NCI-H526 (cell line): ENCODE data around the gene ZNF678.

Source experiments
- DNase-seq, 2 experiments: peaks; one replicate each; lab custom pipeline; 2025; lab: John Stamatoyannopoulos, UW

The ZNF678 gene

DNA sequence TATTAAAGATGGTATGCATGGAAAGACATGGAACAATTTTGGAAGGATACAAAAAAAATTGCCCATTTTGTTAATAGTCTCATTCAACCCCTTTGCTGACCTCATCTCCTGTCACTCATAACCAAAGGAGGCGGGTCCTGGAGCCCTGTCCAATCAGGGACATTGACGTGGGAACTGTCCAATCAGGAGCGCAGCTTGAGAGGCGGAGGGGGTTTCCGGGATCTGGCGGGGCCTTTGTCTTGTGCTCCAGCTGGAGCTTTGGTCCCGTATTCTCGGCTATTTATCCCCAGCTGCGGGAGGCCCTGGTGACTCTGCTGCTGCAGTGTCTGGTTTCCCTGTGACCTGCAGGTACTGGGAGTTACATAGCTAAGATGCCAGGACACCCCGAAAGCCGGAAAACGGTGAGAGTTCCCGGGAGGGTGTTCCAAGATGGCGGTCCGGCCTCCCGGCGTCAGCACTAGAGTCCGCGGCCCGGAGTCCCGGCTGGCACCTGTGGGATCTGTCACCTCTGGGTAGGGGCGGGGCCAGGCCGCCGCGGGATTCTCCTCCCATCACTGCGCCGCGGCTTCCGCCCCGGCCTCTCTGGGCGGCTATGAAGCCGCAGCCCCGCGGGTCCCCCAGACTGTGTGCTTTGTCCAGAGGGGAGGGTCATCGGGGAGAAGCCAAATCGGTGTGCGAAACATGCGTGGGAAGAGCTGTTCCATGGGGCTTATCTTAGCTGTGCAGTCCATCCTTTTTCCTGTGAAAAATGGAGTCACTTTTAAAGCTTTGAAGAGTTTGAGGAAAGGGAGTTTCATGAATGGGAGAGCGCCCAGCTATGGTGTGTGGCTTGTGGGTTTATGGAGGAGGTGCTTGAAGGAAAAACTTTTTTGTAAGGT lies at the start of gene ZNF678:
Gene ZNF678, plus strand, starts transcription at position 233 of the 878 bp plus-strand sequence. CDS start 87,436 bp downstream, outside the sequence.
- peak; percentile 89 to 92 for DNase-seq

DNA sequence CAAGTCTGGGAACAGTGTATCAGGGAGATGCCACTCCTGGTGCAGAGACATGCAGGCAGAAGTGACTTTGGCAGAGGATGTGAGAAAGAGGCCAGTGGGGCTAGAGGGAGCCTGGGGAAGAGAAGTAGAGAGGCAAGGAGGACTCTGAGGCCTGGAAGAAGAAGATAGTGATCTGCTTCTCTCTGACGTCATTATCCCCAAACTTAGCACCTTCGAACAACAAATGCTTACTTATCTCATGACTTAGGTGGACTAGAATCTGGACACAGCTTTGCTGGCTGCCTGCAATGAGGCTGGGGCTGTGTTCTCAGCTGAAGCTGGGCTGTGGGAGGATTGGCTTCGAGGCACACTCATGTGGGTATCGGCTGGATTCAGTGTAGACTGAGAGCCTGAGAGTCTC lies 44.5 kb upstream of the ZNF678 start:
- DNase-seq = no peak

DNA sequence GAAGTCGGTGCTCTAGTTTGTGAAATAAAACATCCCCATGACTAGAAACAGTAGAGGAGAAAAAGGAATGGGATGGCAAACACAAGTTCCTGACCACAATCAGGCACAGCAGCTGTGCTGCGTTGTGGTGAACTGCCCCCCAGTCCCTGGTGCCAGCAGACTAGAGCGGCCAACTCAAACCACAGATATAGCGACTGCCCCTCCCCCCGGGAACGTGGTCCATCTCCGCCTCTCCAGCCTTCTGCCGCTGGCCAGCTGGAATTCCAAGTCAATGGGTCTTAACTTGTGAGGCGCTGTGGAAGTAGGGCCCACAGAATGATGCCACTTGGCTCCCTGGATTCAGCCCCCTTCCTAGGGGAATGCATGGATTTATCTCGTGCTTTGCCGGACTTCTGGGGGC lies 41.6 kb upstream of the ZNF678 start:
- DNase-seq = no peak

DNA sequence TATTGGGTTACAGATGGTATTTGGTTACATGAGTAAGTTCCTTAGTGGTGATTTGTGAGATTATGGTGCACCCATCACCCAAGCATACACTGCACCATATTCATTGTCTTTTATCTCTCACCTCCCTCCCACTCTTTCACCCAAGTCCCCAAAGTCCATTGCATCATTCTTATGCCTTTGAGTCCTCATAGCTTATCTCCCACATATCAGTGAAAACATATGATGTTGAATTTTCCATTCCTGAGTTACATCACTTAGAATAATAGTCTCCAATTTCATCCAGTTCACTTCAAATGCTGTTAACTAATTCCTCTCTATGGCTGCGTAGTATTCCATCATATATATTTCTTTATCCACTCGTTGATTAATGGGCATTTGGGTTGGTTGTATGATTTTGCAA lies 36.8 kb upstream of the ZNF678 start:
- no peak for DNase-seq

DNA sequence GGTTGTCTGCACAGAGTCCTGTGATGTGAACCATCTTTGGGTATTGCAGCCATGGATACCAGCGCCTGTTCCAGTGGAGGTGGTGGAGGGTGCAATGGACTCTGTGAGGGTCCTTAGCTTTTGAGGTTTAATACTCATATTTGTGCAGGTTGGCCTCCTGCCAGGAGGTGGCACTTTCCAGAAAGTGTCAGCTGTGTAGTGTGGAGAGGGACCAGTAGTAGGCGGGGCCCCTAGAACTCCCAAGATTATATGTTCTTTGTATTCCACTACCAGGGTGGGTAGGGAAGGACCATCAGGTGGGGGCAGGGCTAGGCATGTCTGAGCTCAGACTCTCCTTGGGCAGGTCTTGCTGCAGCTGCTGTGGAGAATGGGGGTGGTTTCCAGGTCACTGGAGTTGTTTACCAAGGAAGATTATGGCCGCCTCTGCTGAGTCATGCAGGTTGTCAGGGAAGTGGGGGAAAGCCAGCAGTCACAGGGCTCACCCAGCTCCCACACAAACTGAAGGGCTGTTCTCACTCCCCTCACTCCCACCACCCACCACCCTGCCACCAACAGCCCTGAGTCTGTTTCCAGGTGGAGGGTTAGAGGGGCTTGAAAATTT lies 31.2 kb upstream of the ZNF678 start:
- no peak for DNase-seq

DNA sequence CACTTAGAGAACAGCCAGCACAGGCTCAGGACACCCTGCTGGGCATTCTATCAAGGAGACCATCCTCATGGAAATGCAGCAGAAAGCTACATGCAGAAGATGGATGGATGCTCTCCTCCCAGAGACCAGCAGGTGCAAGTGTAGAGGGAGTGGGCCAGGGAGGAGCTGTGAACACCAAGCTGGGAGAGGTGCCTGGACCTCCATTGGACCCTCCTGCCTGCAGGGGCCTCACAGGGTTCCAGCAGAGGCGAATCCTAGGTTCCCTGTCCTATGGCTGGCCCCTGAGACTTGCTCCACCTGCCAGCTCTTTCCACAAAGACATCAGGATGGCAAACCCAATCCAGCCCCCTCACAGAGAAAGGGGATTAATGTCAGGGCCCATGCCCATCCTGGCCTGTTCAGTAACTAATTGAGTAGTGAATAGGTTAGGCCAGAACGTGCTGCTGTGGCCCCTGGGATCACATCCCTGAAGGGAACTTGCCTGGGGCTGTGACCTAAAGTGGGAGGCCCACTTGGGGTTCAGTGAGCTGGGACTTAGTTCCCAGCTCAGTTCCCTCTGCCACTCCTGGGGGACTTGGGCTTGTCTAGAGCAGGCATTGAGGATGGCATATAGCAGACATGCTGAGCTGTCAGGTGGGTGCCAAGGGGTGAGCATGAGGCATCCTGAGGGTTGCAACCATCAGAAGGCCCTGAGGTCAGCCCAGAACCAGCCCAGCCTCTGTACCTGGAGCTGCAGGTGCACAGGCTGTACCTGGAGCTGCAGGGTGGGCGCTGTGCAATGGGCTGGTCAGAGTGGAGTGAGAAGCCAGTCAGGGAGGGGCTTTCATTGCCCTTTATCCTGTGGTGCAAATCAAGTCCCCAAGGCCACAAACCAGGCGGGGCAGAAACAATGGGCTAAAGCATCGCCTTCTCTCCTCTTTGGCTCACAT lies 22.9 kb upstream of the ZNF678 start:
- DNase-seq = no peak

DNA sequence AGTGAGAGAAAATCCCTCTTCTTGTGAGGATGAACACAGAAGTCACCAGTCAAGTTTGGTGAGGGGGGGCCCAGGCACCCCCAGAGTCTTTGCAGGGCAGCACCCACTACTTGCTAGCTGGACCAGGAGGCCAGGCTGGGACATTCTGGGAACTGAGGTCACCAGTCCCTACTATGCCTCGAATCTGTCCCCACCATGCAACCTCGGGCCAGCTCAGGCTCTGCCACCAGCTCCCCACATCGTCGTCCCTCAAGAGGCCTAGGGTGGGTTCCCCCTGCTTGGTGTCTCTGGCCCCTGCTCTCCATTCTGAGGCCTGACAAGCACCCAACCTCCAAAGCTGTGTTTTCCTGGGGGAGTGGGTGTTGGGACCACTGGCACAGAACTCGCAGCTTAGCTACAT lies 22.2 kb upstream of the ZNF678 start:
- DNase-seq = no peak

DNA sequence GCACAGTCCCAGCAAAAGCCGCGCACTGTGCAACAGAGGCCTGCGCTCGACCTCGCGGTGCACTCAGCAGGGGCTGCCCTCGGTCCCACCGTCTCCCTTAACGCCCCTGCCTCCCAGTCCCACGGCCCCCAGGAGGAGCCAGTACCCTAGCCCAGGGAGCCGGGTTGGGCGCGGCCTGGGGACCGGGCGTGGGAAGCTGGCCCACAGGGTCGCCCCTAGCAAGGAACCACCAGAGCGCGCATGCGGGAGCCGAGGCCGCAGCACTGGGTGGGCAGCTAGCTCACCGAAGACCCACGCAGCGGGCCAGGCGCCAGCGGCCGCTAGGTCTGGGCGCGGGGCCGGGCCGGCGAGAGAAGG lies 21.6 kb upstream of the ZNF678 start:
- DNase-seq = peak in 1 of 2 experiments; percentile 41

DNA sequence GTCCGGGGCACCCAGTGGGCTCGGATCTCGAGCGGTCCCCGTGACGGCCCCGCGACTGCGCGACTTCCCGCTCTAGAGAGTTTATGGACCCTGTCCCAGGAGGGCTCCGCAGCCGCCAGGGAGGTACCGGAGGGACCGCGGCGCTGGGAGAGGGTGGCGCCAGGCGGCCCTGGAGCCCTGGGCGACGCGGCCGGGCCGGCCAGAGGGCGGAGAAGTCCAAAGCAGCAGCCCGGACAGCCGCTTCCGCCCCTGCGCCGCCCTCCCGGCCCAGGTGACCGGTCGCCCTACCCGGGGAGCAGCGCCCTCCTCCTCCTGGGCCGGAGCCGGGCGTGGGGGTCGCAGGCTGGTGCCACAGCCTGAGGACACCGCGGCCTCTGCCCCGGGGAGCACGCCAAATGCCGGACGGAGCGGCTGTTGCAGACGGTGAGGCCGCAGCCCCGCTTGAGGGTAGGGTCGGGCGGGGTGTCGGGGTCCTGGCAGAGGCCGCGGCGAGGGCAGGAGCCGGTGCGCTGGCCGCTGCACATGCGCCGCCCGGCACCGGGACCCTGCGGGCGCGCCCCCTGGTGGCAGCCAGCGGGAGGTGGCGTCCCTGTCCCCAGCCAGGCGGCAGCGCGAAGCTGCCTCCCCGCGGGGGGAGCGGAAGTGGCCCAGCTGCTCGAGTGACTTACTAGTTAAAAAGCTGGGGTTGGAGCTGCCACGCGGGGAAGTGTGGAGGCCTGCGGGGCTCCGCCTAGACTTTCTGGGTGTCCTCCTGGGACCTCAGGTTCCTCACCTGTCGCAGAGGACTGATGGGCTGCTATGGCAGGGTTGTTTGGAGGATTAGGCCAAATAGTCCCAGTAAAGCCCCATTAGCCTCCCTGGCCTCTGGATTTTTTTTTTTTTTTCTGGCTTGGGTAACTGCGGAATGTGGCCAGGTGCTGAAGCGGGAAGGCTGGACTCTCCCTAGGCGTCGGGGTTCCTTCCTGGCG lies 20.9 kb upstream of the ZNF678 start:
- DNase-seq = peak; percentile 11 to 72

DNA sequence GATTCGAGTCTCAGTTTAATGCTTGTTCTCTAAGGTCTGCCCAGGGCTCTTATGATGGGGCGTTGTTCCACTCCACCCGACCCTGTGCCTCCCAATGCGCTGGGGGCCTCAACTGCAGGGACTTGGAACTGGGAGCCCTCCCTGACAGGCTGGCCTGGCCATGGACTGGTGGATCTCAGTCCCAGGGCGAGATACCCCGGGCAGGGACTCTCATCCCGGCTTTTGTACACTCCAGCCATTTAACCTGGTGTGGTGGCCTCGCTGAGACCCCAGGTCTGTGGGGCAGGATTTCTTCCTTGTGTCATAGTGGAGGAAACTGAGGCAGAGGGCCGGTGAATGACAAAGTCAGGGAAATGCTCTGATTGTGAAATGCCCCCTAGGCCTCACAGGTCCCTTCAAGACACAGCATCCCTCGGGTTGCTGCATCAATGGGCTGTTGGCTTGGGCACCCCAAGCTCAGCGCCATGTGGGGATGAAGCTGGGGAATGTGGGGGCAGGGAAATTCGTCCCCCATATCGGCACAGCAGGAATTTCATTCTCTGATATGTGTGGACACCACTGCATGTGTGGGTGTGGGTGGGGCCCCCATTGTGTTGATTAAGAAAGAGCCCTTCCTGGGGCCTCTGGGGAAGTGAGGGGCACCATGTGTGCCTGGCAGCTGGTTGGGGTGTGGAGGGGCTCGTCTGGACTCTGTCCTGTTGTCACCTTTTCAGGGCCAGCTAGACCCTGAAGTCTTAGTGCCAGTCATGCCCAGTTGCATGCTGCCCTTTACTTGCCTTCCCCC lies 19.9 kb upstream of the ZNF678 start:
- DNase-seq = no peak

DNA sequence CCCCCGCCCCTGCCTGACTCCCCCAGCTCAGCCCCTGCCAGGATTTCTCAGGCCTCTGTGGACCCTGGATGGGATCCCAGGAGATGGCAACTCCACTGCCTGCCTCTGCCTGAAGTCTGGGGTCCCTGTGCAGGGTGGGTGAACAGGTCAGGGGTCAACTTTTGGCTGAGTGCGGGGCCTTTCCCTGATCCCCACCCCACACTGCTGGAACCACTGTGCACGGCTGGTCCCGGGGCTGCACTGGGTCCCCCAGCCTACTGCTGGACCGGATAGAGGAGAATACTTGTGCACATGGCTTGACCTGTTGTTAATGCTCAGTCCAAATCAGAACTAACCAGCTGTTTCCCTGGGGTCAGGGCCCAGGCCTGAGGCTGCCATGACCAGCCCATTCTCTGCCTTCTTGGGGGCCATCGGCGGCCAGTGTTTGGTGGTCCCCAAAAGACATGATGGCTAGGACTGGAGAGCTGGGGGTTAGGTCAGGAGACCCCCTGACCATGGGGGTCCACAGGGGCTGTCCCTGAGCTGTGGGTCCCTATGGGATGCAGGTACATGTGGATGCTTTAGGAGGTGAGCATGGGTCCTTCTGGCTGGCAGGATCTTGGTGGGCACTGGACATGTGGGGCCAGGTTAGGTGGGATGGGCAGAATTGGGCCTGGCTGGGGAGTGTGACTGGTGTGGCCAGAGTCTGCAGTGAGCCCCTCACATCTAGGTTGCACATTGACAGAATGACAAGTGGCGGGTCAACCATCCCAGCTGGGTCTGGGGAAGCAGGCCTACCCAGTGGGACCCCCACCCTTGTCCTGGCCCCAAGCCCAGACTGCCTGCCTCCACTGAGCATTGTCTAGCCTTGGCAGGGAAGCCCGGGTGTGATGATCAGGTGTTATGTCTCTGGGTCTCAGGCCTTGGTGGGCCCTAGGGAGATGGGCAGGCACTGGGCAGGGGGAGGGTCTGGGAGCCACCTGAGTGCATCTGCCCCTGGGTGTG lies 19.0 kb upstream of the ZNF678 start:
- DNase-seq = no peak

DNA sequence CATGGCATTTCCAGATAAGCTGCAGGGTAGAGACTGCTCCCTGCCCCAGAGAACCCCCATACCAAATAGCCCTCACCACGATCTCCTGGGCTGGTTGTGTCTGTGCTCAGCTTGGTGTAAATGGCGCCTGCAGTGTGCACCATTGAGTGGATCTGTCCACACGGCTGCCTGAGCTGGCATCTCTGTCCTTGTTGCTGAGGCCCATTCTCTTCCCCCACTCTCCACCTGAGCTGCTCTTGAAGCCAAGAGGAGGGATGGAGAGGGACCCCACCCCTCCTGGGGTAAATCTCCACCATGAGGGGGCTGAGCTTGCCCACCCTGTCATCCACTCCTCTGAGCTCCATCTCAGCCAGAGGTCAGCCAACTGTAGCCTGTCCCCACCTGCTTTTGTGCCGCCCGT lies 18.0 kb upstream of the ZNF678 start:
- no peak for DNase-seq

DNA sequence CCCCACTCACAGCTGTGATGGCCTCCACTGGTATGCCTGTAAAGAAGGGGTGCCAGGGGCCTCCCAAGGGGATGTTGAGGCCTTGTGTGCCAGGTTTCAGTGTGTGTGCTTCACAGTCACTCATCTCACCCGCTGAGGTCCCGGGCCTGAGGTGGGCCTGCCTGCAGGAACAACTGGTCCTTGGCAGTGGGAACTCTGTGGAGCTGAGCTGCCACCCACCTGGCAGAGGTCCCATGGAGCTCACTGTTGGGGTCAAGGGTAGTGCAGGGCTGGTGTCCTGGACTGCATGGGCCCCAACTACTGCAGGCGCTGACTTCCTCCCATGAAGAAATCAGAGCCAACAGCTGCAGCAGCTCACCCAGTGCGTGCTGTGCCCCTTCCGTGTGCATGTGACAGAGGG lies 17.3 kb upstream of the ZNF678 start:
- DNase-seq = no peak

DNA sequence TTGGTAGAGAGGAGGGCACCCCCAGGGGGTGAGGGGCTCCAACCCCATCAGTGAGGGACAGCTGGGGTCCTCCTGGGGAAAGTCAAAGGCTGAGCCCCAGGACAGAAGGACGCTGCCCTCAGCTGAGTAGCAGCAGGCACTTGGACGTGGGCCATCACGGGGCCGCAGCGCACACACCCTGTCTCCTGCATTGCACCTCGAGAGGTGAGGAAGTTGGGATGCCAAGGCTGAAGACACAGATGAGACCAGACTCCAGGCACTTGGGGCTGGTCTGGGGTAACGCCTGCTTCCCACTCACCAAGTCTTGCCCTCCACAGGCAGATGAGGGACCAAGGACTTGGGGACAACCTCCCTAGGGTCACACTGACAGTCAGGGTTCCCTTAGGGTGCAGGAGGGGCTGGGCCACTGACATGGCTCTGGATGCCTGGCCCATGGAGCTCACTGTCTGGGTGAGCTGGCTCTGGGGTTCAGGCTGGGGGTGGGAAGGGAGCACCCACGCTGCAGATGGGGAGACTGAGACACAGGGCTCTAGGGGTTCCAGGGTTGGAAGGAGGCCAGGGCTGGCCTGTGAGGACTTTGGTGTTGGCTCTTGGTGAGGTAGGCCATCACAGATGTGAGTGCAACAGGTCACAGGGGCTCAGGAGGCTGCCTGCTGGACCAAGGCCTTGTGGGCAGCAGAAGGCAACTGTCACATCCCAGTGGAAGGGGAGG lies 16.6 kb upstream of the ZNF678 start:
- DNase-seq = no peak

DNA sequence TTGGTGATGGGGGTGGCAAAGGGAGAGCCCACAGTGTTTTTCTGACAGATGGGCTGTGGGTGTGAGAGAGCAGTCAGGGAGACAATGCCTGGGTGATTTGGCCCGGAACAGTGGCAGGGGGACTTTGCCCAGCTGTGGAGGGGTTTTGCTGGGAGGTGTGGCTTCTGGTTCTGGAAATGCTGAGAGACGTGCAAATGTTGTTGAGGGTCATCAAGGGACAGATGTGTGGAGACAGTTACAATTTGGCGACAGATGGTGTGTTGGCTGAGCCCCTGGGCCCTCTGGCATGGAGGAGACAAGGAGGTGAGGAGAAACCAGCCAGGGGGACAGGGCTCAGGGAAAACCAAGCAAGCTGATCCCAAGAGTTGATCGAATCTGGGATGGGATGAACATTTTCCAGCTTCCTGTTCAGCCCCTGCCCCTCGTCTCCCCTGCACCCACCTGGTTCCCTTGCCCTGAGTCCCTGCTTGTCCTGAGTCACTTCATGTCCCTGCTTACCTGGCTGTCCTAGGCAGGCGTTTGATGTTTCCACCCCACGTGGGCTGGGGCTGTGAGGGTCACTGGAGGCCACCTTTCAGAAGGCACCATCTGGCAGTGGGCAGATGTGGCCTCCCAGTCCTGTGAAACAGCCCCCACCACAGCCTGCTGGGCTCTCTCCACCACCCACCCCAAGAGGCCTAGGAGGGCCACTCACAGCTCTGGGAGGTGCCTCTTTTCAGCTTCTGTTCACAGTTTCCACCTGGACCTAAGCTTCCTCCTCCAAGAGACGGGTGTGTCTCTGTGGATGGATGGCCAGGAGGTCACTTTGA lies 15.8 kb upstream of the ZNF678 start:
- DNase-seq = no peak

DNA sequence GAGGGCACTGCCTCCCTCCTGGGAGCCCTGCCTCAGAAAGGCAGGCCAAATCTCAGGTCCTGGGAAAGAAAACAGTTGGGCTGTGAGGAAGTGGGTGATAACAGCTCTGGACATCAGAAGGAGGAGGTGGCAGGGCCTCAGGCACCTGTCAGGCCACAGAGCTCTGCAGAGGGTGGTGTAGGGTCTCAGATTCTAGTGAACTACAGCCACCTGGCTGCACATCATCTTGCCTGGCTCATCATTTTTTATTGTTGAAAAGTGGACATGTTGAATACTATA lies 15.3 kb upstream of the ZNF678 start:
- DNase-seq = no peak

DNA sequence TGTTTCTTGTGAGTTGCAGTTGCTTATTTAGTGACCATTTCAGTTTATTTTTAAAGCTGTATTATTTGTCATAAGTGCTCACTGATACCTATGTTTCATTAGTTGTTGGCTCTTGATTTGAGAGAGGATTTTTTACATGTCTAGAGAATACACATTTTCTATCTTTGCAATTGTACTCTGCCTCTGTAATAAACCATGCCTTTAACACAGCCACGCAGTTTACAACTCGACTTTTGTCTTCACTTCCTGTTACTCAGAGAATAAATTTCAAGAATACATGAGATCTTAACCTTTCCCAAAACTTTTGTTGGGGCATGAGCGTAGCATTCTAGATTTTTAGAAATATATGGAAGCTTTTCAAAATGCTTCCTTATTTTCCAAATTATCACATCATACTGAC lies 14.9 kb upstream of the ZNF678 start:
- no peak for DNase-seq

DNA sequence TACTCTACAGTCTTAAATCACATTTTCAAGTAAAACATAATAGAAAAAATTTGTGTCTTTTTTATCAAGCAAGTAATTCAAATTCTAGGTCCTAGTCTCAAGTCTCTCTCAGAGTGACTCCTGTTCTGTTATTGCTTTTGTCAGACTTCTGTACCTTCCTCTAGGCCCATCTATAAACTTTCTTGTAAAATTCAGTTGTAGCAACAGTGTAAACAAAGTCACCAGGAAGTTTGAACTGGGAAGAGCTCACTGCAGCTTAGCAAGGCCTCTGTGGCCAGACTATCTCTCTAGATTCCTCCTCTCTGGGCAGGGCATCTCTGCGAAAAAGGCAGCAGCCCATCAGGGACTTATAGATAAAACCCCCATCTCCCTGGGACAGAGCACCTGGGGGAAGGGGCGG lies 13.5 kb upstream of the ZNF678 start:
- no peak for DNase-seq
